Iris pigment epithelial cell (primary cell): Measurements from ENCODE around the gene NAALADL1.

Experiments
- DNase-seq: peaks from one replicate; pipeline ENCODE4 v3.0.0-alpha.2; 2011; ENCODE audit warnings: low read depth

The NAALADL1 gene

DNA sequence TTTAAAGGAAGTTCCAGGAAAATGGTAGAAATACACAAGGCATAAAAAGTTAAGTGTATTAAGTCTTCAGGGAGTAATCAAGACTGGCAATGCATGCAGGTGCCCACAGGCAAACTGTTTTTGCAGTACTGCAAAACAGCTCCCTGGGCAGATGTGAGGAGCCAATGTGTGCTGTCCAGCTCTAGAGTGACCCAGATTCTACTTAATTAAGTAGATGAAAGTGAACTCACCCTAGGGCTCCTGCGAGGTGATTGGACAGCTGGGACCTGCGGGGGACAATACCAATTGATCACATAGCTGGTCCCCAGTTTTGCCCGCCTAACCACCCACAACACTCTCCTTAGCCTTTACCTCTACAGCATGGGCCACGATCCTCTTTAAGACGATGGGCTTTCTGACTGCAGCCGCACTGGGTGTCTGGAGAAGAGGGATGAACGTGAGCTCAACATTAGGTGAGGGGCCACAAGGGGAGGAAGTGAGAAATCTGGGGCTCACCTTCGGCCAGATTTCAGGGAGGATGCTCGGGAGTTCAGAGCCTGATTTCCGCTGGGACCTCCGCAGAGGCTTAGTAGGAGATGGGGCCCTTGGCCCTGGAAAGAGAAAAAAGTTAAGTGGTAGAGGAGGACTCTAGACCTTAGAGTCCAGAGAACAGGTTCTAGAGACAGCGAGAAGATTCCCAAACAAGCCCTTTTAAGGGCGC is 24.9 kb upstream of the NAALADL1 start:
- no peak for DNase-seq

DNA sequence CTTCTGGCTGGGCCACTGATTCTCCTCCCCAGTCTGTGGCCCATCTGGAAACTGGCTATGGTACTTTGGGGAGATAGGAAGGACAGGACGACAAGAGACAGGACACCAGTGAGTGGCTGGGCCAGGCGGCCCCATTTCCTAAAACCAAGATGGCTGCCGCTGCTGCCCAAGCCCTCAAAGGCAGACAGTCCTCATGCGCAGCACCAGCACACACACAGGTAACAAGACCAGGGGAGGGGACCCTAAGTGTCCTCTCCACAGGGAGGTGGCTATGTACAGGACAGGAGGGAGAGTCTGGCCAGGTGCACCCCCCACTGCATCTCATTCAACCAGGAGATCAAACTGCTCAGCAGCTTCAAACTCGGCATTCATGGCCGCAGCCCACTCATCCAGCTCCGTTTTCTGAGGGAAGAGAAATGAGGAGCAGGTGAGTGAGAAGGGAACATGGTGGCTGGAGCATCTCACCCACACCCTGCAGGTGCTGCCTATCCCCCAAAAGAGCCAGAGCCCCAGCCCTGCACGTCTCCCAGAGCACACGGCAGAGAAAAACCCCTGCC is 20.5 kb upstream of the NAALADL1 start:
- no peak for DNase-seq

DNA sequence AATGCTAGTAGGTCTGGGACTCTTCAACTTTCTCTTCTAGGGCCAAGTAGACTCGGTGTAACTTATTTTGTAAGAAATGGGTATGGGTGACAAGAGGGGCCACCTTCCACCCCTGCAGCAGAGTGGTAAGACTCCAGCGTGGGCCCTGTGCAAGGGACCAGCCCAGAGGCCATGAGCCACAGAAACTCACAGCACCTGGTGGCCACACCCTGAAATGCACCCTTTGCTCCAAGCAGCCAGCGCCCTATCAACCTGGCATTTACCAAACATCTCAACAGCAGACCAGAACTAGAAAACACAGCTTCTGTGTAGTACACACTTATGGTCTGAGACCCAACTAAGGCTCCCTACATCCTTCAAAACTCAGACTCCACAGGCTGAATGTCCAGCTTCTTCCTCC is 19.8 kb upstream of the NAALADL1 start:
- peak; percentile 43 for DNase-seq

DNA sequence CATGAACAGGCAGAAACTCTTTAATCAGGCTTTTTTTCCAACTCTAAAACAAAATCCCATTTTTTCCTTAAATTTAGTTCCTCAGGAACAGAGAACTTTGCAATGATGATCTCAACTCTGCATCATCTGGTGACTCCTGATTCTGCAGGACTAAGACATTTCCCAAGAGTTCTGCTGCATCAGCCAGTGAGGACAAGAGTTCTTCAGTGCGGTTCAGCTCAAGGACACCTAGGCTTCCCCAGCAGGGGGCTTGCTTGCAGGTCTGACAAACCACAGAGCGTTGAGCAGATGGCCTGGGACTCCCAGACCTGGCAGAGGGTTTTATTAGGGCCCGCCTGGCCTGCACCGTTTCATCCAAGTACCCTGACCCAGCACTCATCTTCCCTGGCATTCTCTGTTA is 19.1 kb upstream of the NAALADL1 start:
- DNase-seq: no peak

DNA sequence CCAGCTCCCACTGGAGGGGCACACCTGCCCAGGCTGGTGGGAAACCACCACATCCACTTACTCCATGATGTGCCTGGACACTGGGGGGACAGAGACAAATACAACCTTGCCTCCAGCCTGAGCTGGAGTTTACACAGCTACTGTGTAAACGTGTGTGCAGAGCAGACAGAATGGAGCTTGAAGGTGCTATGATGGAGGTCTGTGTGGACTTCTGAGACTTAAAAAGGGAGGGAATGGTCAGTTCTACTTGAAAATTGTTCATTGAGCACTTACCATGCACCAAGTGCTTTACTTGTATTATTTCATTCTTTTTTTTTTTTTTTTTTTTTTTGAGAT is 14.2 kb upstream of the NAALADL1 start:
- DNase-seq: no peak

DNA sequence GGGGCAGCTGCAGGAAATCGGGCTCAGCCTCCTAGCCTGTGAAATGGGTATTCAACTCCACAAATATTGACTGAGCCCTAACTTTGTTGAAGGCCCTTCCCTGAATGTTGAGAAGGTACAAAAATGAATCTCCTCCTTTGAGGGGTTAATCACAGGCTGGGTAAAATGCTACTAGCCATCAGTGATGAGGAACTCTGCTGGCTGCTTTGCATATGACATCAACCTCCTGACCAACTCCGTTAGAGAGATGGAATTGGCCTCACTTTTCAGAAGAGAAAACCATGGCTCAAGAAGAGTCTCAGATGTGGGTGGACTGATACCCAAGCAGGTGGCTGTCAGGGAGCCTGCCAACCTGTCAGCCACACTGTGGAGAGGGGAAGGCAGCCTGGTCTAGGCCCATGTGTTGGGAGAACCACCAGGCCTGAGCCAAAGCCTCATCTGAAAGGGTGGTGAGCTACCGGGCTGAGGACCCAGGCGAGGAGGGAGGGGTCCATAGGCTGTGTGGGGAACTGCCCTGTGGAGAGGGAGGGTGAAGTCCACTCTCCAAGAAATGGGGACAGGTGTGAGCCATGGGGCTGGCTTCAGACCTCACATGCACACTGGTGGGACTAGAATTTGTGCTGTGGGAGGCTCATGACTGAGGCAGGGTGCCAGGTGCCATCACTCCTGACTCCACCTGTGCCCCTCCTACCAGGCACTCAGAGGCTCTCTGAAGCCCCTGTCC is 13.7 kb upstream of the NAALADL1 start:
- DNase-seq: no peak

DNA sequence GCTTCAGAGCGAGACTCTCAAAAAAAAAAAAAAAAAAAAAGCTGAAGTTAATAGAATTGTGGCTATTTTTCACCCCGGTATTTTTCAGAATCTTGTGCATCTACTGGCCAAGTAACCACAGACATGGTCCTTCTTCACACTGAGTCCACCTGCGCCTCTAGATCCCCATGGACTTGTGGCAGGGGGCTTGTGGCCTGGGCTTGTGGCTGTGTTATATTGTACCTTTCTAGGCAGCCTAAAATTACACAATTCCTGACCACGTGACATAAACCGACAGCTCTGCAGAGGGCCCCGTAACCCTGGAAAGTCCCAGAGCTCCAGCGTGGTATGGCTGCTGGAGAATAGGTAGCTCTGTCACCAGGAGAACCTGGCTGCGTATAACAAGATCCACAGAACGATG is 10.9 kb upstream of the NAALADL1 start:
- DNase-seq: peak; percentile 50

DNA sequence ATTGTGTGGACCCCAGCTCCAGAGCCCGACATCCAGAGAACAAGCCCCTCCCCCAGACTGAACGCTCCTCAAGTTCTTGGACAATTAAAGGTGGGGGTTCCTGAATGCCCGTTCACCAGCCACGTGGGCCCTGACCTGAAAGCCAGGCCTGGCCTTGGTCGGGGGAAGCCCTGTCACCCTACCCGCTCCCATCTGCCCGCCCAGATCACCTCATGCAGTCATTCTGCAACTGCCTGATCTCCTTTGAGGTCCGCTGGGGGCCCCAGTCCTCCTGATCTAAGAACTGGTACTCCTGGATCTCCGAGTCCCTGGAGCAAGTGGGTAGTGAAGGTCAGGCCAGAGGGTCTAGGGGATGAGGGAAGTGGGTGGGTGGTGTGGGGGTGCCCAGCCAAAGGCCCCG is 9.1 kb upstream of the NAALADL1 start:
- DNase-seq: no peak

DNA sequence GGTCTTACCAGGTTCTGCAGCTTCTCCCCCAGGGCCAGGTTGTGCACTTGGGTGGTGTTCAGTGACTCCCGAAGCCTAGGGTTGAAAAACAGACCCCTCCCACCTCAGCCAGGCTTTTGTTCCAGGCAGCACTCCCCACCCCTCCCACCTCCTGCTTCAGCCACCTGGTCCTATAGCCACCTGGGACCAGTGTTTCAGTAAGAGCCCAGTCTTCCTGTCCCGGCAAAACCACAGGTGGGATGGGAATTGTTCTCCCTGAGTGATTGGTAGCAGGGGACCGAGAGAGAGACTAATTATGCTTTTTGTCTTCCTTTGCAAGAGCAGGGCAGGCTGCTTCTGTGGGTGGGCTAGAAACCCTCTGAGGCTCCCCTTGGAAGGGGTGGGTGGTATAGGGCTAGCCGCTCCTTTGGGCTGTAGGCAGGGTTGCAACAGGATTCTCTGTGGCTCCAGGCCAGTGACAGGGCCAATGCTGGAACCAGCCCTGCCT is 8.5 kb upstream of the NAALADL1 start:
- no peak for DNase-seq

DNA sequence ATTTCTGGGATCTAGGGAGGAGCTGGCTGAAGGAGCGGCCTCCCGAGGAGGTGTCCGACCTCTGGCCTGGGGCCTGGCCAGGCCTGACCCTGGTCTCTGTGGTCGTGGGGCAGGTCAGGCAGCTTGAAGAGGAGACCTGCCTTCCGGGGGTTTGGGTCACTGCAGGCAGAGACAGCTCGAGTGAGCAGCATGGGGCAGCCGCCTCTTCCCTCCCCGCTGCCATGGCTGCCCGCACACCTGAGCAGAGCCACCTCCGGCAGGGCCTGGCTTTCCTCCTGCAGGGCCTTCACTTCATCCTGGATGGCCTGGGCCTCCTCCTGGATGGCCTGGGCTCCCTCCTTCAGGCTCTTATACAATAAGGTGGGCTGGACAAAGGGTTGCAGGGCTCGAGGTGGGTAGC is 8.0 kb upstream of the NAALADL1 start:
- no peak for DNase-seq

DNA sequence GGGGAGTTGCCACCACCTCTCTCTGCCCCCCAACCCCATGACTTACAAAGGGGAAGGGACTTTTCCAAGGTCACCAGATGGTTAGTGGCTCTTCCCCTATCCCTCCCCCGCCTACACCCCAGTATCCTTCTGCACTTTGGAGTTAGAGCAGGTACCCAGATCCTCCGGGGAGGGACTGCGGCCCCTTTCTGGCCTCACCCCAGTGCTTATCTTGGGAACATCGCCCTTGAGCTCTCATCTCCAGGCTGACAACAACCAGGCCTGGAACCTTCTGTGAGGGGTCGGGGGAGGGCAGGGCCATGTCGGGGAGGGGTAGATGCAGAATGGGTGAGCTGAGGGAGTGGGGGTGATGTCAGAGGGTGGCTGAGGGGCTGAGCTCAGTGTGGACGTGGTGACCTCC is 7.5 kb upstream of the NAALADL1 start:
- DNase-seq: no peak

DNA sequence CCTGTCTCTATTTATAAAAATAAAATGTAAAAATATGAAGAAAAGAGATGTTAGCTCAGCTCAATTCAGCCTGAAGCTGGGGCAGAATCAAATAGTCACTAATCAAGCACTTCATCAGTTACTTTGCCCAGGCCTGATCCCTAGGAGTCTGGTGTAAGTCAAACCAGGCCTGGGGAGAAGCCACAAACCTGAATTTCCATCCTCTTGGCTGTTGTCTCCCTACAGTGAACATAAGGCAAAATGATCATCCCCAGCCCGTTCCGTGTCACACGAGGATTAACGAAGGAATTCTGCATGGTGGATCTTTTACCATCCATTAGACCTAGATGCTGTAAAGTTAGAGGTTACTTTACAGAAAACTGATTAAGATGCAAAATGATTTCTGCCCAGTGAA is 6.5 kb upstream of the NAALADL1 start:
- no peak for DNase-seq

DNA sequence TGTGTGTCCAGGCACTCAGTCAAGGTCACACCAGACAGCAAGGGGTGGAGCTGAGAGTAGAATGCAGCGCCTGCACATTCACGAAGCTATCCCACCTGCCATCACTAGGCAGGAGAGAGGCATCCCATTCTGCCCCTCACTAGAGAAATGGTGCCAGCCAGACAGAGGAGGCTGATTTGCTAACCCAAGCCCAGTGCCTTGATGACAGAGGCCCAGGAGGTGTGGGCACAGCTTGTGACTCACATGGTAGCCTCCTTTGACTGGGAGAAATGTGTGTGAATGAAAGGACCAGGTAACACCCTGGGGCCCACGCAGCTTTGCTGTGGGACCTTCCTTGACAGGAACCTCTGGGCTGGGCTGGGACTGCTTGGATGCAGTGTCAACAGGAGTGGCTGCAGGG is 5.2 kb upstream of the NAALADL1 start:
- DNase-seq: no peak

DNA sequence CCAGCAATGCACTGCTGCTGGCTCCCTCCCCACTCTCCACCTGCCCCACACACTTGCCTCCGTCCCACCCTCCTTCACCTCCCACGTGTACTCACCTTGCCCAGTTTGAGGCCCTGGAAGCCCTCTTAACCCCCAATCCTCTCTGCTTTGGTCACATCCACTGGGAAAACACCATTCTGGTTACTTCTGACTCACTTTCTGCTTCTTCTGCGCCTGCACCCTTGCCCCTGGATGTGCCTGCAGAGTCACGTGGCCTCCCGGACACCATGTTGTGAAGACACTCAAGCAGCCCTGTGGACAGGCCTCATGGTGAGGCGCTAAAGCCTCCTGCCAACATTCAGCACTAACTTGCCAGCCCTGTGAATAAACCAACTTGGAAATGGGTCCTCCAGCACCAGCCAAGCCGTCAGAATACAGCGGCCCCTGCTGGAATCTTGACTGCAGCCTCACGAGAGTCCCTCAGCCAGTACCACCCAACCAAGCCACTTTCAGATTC is 2.6 kb upstream of the NAALADL1 start:
- DNase-seq: no peak

DNA sequence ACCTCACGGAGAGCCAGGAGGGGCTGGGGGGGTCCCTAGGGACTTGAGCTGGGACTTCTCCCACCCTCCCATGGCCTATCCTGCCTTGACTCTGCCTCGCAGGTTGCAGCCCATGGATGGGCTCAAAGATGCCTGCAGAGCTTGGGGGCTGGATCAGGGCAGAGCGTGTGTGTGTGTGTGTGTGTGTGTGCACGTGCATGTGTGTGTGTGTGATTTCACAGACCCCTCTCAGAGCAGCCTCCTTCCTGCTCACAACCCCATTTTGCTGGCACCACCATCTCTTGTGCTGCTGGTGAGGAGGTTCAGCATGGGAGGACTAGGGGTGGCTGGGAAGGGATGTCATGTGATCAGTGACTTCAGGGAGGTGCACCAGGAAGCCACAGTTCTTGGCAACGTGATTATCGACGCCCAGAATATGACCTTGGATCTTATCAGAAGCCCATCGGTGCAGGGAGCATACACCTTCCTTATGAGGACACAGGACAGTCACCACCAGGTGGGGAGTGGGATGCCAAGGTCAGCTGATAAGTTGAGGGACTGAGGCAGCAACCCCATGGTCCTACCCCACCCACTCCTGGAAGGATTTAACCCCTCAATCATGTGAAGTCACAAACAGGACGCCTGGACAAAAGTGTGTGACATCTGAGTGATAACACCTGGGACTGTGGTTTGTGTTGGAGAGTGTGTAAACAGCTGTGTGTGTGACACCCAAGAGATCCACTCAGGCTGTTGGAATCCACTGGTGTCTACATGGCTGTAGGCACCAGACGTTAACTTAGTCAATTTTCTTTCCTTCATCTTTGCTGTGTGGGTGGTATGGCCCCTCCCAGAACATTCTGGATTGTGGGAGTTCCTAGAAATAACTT is 1.8 kb upstream of the NAALADL1 start:
- no peak for DNase-seq

DNA sequence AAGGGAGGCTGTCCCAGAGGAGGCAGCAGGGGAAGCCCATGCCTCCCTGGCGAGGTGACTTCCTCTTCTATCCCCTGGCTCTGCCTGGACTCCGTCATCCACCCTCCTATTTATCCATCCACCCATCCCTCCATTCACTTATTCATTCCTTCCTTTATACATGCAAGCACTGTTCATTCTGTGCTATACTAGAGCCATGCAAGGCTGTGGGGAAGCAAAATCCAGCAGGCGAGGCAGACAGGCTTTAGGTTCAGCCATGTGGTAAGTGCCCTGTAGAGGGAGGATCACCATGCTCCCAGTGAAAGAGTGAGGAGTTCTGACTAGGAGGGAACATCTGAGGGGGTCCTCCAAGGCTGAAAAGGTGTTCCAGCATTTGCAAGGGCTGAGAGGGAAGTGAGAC is 1.2 kb upstream of the NAALADL1 start:
- DNase-seq: no peak

DNA sequence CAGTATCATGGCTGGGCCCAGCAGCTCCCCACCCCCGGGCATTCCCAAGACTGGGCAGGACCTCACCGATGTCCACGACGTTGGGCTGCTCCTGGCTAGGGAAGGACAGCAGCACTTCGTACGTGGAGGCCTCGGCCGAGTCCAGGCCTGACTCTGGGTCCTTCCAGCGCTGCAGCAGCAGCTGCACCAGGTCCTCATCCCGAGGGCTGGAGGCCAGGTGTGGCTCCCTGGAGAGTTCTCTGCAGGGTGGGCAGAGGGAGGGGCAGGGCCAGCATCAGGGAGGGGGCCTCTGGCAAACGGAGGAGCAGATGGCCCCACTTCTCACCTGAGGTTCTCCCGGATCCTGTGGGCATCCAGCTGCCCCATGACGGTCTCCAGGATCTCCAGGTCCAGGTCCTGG is 341 bp downstream of the NAALADL1 start:
- DNase-seq: no peak

DNA sequence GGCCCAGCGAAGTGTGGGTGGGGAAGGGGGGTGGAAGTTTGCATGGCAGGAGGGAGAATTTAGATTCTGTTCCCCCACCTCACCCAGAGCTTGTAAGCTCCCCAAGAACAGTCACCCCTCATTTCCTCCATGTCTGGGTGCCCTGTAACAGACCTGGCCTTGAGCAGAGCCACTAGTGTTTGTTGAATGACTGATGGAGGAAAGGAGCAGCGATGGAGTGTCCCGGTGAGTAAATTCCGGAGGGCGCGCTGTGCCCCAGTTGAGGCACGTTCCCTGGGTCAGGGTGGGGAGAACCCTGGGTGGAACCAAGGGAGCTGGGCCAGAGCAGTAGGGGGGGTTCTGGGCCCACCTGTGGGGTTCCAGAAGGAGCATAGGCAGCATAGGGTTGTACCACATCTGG is 827 bp downstream of the NAALADL1 start:
- no peak for DNase-seq

DNA sequence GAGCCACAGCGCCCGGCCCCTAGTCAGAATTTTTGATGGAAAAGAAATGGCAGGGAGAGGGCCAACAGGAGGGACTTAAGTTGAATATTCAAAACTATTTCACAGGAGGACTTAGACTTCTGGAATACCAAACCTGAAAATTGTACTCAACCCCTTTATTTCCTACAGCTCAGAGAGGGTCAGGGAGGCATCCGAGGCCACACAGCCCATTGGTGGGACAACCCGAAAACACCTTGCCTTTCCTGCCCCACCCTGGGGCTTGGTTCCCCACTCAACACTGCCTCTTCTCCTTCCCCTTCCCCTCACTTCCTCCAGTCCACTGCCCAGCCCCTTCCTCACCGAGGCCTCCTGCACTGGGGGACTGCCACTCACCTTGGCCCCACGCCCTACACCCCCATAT is 1.4 kb downstream of the NAALADL1 start:
- no peak for DNase-seq

DNA sequence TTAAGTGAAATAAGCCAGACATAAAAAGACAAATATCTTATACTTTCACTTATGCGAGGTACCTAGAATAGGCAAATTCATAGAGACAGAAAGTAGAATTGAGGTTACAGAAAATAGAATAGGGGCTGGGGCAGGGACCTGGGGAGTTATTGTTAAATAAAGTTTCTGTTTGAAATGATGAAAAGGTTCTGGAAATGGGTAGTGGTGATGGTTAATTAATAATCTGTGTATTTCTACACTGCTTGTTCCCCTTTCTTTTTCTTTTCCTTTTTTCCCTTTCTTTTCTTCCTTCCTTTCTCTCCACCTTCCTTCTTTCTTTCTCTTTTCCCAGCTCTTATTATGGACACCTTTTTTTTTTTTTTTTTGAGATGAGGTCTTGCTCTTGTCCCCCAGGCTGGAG is 2.8 kb downstream of the NAALADL1 start:
- DNase-seq: no peak

DNA sequence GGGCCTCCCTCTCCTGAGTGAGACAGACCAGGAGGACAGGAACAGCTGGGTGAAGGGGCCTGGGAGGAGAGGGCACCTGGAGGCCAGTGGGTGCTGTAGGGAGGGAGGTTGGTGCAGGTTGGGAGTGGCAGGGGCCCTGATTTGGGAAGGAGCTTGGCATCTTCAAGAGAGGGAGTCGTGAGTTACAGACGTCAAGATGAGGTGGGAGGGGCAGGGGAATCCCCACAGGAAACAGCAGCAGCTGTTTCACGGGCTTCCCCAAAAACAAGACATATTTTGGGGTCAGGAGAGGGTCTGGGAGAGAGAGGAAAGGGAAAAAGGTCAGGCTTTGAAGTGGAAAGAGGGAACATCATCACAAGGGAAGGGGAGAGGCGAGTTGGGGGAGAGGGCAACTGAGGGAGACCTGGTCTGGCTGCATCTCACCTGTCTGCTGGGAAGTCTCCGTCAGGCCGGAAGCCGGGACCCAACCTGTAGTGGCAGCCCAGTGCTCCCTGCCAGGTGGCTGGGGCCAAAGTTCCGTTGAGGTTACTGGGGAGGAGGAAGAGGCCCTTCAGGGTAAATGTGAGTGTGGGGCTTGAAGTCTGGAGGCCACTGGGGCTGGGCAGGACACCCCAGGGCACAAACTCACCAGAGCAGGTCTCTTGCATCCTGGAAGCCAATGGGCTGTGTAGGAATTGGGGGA is 4.4 kb downstream of the NAALADL1 start:
- DNase-seq: no peak

DNA sequence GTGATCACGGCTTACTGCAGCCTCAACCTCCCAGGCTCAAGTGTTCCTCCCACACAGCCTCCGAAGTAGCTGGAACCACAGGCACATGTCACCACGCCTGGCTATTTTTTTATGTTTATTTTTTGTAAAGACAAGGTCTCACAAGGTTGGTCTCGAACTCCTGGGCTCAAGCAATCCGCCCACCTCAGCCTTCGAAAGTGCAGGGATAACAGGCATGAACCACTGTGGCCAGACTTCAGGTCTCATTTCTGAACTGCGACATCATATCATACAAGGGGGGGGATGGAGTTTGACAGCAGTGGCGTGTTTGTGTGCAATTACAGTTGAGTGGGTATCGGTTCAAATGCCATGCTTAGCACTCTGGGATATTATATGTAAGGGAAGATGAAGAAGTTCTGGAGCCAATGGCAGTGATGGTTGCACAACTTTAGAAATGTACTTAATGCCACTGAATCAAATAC is 6.9 kb downstream of the NAALADL1 start:
- DNase-seq: no peak
